Measurements from ENCODE around the gene STEAP3. TPM values are rescaled to one million over a fixed set of nuclear protein-coding genes. Genes with fewer than 3 reads are reported as not detected.

The STEAP3 gene
- total RNA-seq, 1 experiment from 2014 or later: 27.3 TPM

- H3F3A ChIP-seq (ENCODE audit: low read length, unreplicated experiment): no peaks in the 10 kb centered on the region
- no peaks in the 10 kb centered on the region for H3K36me3 ChIP-seq (ENCODE audit: low read depth, low read length)
- ChIA-PET POLR2A (ENCODE audit: unreplicated experiment) (interaction anchor here (0.6 kb wide), 1 partner anchor 41 kb away, joined by 5 read pairs; no protein-coding TSS in a partner anchor), CTCF (no interaction called here)
- no peak overlapping the region for H3K27ac ChIP-seq (ENCODE audit: low read length)
- ATAC-seq (no peak), DNase-seq (no peak)
- intact Hi-C loops (cut with micrococcal nuclease): loop anchor here (10.0 kb wide), 1 partner anchor 129 kb away; no protein-coding TSS in a partner anchor
- no peak overlapping the region for H3K4me2 ChIP-seq (ENCODE audit: low read length)
- H3K4me1 ChIP-seq (ENCODE audit: insufficient read depth, low read length): peaks cover 8% of the 10 kb centered on the region; the same call in 1 of the 2 replicates
- no peaks in the 10 kb centered on the region for H3K9me3 ChIP-seq (ENCODE audit: low read length)
- no peak overlapping the region for H3K9ac ChIP-seq (ENCODE audit: low read length)
- no peaks in the 10 kb centered on the region for H3K27me3 ChIP-seq (ENCODE audit: low read length)
- no peaks in the 10 kb centered on the region for H4K20me1 ChIP-seq (ENCODE audit: low read length)
- H3K79me2 ChIP-seq (ENCODE audit: low read length): no peaks in the 10 kb centered on the region
- H2AFZ ChIP-seq (ENCODE audit: low read length): no peak overlapping the region
- BruUV-seq (replicated peaks): no TSS peak
- H3K4me3 ChIP-seq (ENCODE audit: low read length): no peak overlapping the region
- TF ChIP-seq EZH2 (IDR thresholded peaks at IDR 0.05; ENCODE audit: low read length, unreplicated experiment): no peak
- TF ChIP-seq EZH2phosphoT487 (IDR thresholded peaks at IDR 0.05; ENCODE audit: borderline replicate concordance, low read length): no peak
- no peaks in the 10 kb centered on the region for H3K9me2 ChIP-seq (replicated peaks; ENCODE audit: low read length)
These were observed 70.3 kb downstream of the STEAP3 start for GRCh38 chr2:119293900-119294299.

GRCh38 chr2:119294671-119295070, 71.0 kb downstream of the STEAP3 start:
- TF ChIP-seq EZH2 (IDR thresholded peaks at IDR 0.05; ENCODE audit: low read length, unreplicated experiment) (no peak), EZH2phosphoT487 (IDR thresholded peaks at IDR 0.05; ENCODE audit: borderline replicate concordance, low read length) (no peak)
- TF ChIP-seq, protein P1, sequence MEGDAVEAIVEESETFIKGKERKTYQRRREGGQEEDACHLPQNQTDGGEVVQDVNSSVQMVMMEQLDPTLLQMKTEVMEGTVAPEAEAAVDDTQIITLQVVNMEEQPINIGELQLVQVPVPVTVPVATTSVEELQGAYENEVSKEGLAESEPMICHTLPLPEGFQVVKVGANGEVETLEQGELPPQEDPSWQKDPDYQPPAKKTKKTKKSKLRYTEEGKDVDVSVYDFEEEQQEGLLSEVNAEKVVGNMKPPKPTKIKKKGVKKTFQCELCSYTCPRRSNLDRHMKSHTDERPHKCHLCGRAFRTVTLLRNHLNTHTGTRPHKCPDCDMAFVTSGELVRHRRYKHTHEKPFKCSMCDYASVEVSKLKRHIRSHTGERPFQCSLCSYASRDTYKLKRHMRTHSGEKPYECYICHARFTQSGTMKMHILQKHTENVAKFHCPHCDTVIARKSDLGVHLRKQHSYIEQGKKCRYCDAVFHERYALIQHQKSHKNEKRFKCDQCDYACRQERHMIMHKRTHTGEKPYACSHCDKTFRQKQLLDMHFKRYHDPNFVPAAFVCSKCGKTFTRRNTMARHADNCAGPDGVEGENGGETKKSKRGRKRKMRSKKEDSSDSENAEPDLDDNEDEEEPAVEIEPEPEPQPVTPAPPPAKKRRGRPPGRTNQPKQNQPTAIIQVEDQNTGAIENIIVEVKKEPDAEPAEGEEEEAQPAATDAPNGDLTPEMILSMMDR (conservative IDR thresholded peaks at IDR 0.05; ENCODE audit: low read depth, low read length): no peak
- Histone ChIP-seq H3K9me3 (ENCODE audit: low read length) (no peaks in the 10 kb centered on the region), H3K4me2 (ENCODE audit: low read length) (no peak overlapping the region), H3K27ac (ENCODE audit: low read length) (no peak overlapping the region), H3K9ac (ENCODE audit: low read length) (no peak overlapping the region), H3K79me2 (ENCODE audit: low read length) (no peaks in the 10 kb centered on the region), H3K9me2 (replicated peaks; ENCODE audit: low read length) (no peaks in the 10 kb centered on the region), H3K27me3 (ENCODE audit: low read length) (no peaks in the 10 kb centered on the region), H3K36me3 (ENCODE audit: low read depth, low read length) (no peaks in the 10 kb centered on the region), H3F3A (ENCODE audit: low read length, unreplicated experiment) (no peaks in the 10 kb centered on the region), H3K4me1 (ENCODE audit: insufficient read depth, low read length) (peaks cover 8% of the 10 kb centered on the region; the same call in 1 of the 2 replicates), H3K4me3 (ENCODE audit: low read length) (no peak overlapping the region), H4K20me1 (ENCODE audit: low read length) (no peaks in the 10 kb centered on the region), H2AFZ (ENCODE audit: low read length) (no peak overlapping the region)
- ChIA-PET POLR2A (ENCODE audit: unreplicated experiment) (interaction anchor here (0.6 kb wide), 1 partner anchor 42 kb away, joined by 5 read pairs; no protein-coding TSS in a partner anchor), CTCF (no interaction called here)
- ATAC-seq (no peak), DNase-seq (no peak)
- BruUV-seq (replicated peaks): no TSS peak
- intact Hi-C loops (cut with micrococcal nuclease): loop anchor here (10.0 kb wide), 1 partner anchor 130 kb away; no protein-coding TSS in a partner anchor

DNA sequence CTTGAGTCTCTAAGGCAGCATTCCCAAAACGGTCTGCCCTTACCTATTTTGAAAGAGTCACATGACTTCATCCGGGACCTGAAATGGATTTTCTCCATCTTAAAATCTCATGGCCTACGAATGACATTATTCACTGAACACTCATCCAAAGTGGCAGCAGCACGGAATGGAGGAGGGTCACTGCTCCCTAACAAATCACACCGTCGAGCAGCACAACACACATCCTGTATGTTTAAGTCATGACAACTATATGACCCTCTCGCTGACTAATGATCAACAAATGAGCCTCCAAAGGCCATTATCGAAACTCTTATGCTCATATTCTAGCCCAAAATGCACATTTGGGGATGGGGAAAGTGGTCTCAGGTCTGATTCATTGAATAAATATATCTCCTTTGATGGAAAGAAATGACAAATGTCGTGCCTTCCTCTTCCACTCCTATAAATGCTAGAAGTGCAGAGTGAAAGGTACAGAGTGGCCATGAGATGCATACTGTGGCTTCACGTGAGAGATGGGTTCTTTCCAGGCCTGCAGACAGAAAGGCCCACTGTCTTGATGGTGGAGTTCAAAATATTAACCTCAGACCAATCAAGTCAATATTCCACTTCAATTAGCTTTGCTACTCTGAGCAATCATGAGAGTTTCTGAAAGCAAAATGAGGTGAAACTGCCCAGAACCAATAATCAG, 72.2 kb downstream of the STEAP3 start:
- CTCF ChIA-PET: no interaction called here
- H3K27ac ChIP-seq (ENCODE audit: low read length): no peak overlapping the region

More for the DNA sequence above, 72.2 kb downstream of the STEAP3 start:
- Histone ChIP-seq H3K9me2 (replicated peaks; ENCODE audit: low read length) (no peaks in the 10 kb centered on the region), H3K4me1 (ENCODE audit: insufficient read depth, low read length) (peaks cover 8% of the 10 kb centered on the region; the same call in 1 of the 2 replicates), H3K4me3 (ENCODE audit: low read length) (no peak overlapping the region), H3K79me2 (ENCODE audit: low read length) (no peaks in the 10 kb centered on the region), H2AFZ (ENCODE audit: low read length) (no peak overlapping the region), H3K9me3 (ENCODE audit: low read length) (no peaks in the 10 kb centered on the region), H3K36me3 (ENCODE audit: low read depth, low read length) (no peaks in the 10 kb centered on the region), H3K4me2 (ENCODE audit: low read length) (no peak overlapping the region), H3F3A (ENCODE audit: low read length, unreplicated experiment) (no peaks in the 10 kb centered on the region), H3K27me3 (ENCODE audit: low read length) (no peaks in the 10 kb centered on the region), H4K20me1 (ENCODE audit: low read length) (no peaks in the 10 kb centered on the region), H3K9ac (ENCODE audit: low read length) (no peak overlapping the region)
- ATAC-seq: no peak
- no TSS peak for BruUV-seq (replicated peaks)
- POLR2A ChIA-PET (ENCODE audit: unreplicated experiment): no interaction called here
- peak; percentile 22 for DNase-seq
- intact Hi-C loops (cut with micrococcal nuclease): loop anchor here (10.0 kb wide), 1 partner anchor 131 kb away; no protein-coding TSS in a partner anchor
- TF ChIP-seq EZH2phosphoT487 (IDR thresholded peaks at IDR 0.05; ENCODE audit: borderline replicate concordance, low read length) (no peak), EZH2 (IDR thresholded peaks at IDR 0.05; ENCODE audit: low read length, unreplicated experiment) (no peak)
- TF ChIP-seq, protein P1 (conservative IDR thresholded peaks at IDR 0.05; ENCODE audit: low read depth, low read length): no peak

Data from PC-3 (cell line).